PC-3 (cell line): ENCODE data around the gene TRIOBP. TPM values are rescaled to one million over a fixed set of nuclear protein-coding genes. Genes with fewer than 3 reads are reported as not detected.

Experiments used
- ATAC-seq: fragments of 200-7000 bp; cut with Tn5 transposase; 2 replicates; pipeline ENCODE4 v1.9.1; 2020; ENCODE audit warnings: mild to moderate bottlenecking, moderate library complexity
- BruUV-seq: library from RNA; stranded (reverse); fragments of 400-500 nt; replicated peaks from 2 replicates; lab custom pipeline; 2021; lab: Mats Ljungman, UMichigan
- CTCF ChIA-PET: fragments of 300-600 bp; sonication (Branson Sonifier 250); formaldehyde crosslinking; loops from one replicate; lab custom pipeline; 2022; ENCODE audit warnings: antibody characterized with exemption; lab: Charles Lee
- POLR2A ChIA-PET: fragments of 300-600 bp; sonication (Branson Sonifier 250); formaldehyde crosslinking; loops from one replicate; lab custom pipeline; 2022; ENCODE audit warnings: antibody characterized with exemption; ENCODE audit not compliant: unreplicated experiment; lab: Charles Lee
- DNase-seq: peaks from one replicate; pipeline ENCODE4 v3.0.0-alpha.2; 2015
- H2AFZ ChIP-seq: fragments of 300-600 bp; sonication (generic); 2 replicates; pipeline ENCODE4 v1.6.0; 2016; ENCODE audit warnings: antibody characterized with exemption, low read length
- H3F3A ChIP-seq: fragments of 300-600 bp; sonication (generic); one replicate; pipeline ENCODE4 v1.6.0; 2017; ENCODE audit warnings: antibody characterized with exemption, low read length, control low read depth, mild to moderate bottlenecking; ENCODE audit not compliant: unreplicated experiment
- H3K27ac ChIP-seq: fragments of 300-600 bp; sonication (generic); 2 replicates; pipeline ENCODE4 v1.5.1; 2016; ENCODE audit warnings: mild to moderate bottlenecking, low read length
- H3K27me3 ChIP-seq: fragments of 300-600 bp; sonication (generic); 2 replicates; pipeline ENCODE4 v1.6.1; 2016; ENCODE audit warnings: low read length, mixed read lengths
- H3K36me3 ChIP-seq: fragments of 300-600 bp; sonication (generic); 2 replicates; pipeline ENCODE4 v1.6.1; 2016; ENCODE audit warnings: low read depth, mixed run types, low read length, mixed read lengths
- H3K4me1 ChIP-seq: fragments of 300-600 bp; sonication (generic); 2 replicates; pipeline ENCODE4 v1.5.1; 2016; ENCODE audit warnings: low read length; ENCODE audit not compliant: insufficient read depth
- H3K4me2 ChIP-seq: fragments of 300-600 bp; sonication (generic); 2 replicates; pipeline ENCODE4 v1.6.0; 2016; ENCODE audit warnings: low read length
- H3K4me3 ChIP-seq: fragments of 300-600 bp; sonication (generic); 2 replicates; pipeline ENCODE4 v1.5.1; 2016; ENCODE audit warnings: mild to moderate bottlenecking, low read length, mixed read lengths
- H3K79me2 ChIP-seq: fragments of 300-600 bp; sonication (generic); 2 replicates; pipeline ENCODE4 v1.6.1; 2017; ENCODE audit warnings: low read length, mixed read lengths
- H3K9ac ChIP-seq: fragments of 300-600 bp; sonication (generic); 2 replicates; pipeline ENCODE4 v1.6.0; 2016; ENCODE audit warnings: mild to moderate bottlenecking, low read length
- H3K9me2 ChIP-seq: fragments of 300-600 bp; sonication (generic); replicated peaks from 2 replicates; pipeline ENCODE4 v1.6.1; 2016; ENCODE audit warnings: mixed run types, low read length, mixed read lengths
- H3K9me3 ChIP-seq: fragments of 300-600 bp; sonication (generic); 2 replicates; pipeline ENCODE4 v1.6.1; 2016; ENCODE audit warnings: low read length, mixed read lengths
- H4K20me1 ChIP-seq: fragments of 300-600 bp; sonication (generic); 2 replicates; pipeline ENCODE4 v1.6.1; 2016; ENCODE audit warnings: low read length, mixed read lengths
- CTCF ChIP-seq: fragments of 300-600 bp; sonication (generic); conservative IDR thresholded peaks from 2 replicates; pipeline ENCODE4 v1.5.1; 2017; ENCODE audit warnings: antibody characterized with exemption, low read depth, mild to moderate bottlenecking, low read length
- EZH2 ChIP-seq: fragments of 300-600 bp; sonication (generic); IDR thresholded peaks from one replicate; pipeline ENCODE4 v1.6.1; 2017; ENCODE audit warnings: antibody characterized with exemption, mild to moderate bottlenecking, low read length; ENCODE audit not compliant: unreplicated experiment
- EZH2phosphoT487 ChIP-seq: fragments of 300-600 bp; sonication (generic); IDR thresholded peaks from 2 replicates; pipeline ENCODE4 v1.6.1; 2018; ENCODE audit warnings: mild to moderate bottlenecking, antibody characterized with exemption, low read length, borderline replicate concordance
- intact Hi-C: fragments of 100-400 bp; cut with micrococcal nuclease; formaldehyde crosslinking; loops from 2 replicates; pipeline ENCODE4 v1.9.0; 2023
- total RNA-seq: library from RNA; depleted of rRNA; stranded (reverse); fragments of >200 nt; gene quantifications from 2 replicates; pipeline ENCODE4 v1.2.3, GENCODE V29; 2014

Gene TRIOBP
- total RNA-seq, 1 experiment from 2014 or later, result 64.5 TPM

- Histone ChIP-seq H3K4me3 (peak overlapping the region; percentile 88), H3K4me1 (peaks cover 76% of the 10 kb centered on the region), H3F3A (no peaks in the 10 kb centered on the region), H3K9ac (peak overlapping the region; percentile 95), H3K9me2 (no peaks in the 10 kb centered on the region), H3K27me3 (no peaks in the 10 kb centered on the region), H2AFZ (no peak overlapping the region), H3K4me2 (peak overlapping the region; percentile 99), H3K27ac (peak overlapping the region; percentile 92), H3K79me2 (peaks cover 70% of the 10 kb centered on the region), H3K36me3 (no peaks in the 10 kb centered on the region), H4K20me1 (no peaks in the 10 kb centered on the region), H3K9me3 (no peaks in the 10 kb centered on the region)
- ATAC-seq (peak; percentile 48), DNase-seq (peak; percentile 80)
- POLR2A ChIA-PET, result no interaction called here
- CTCF ChIA-PET, result interaction anchor here (0.6 to 0.7 kb wide), 2 partner anchors 15 to 34 kb away, joined by 3 to 9 read pairs; no protein-coding TSS in a partner anchor
- no TSS peak for BruUV-seq
- intact Hi-C loops, result loop anchor here (10.0 kb wide), 1 partner anchor 52 kb away; the partner anchor contains the start of gene TRIOBP
- no peak for TF ChIP-seq CTCF
- no peak for TF ChIP-seq EZH2
- no peak for TF ChIP-seq EZH2phosphoT487
Observed at GRCh38 chr22:37747080-37747714, 50.3 kb downstream of the TRIOBP start.

GRCh38 chr22:37747715-37748100 is 50.9 kb downstream of the TRIOBP start:
- H3K9ac ChIP-seq, result peak overlapping the region; percentile 95
- peak overlapping the region; percentile 92 for H3K27ac ChIP-seq
- H3K27me3 ChIP-seq, result no peaks in the 10 kb centered on the region
- TSS peak; percentile 68 for BruUV-seq
- no peaks in the 10 kb centered on the region for H3K9me2 ChIP-seq
- no peak for TF ChIP-seq CTCF
- TF ChIP-seq EZH2, result no peak
- no peak for TF ChIP-seq EZH2phosphoT487
- ATAC-seq (no peak), DNase-seq (no peak)
- no peaks in the 10 kb centered on the region for H3K36me3 ChIP-seq
- intact Hi-C loops, result loop anchor here (10.0 kb wide), 1 partner anchor 53 kb away; the partner anchor contains the start of gene TRIOBP
- no peaks in the 10 kb centered on the region for H3F3A ChIP-seq
- H3K4me1 ChIP-seq, result peaks cover 75% of the 10 kb centered on the region
- H3K4me3 ChIP-seq, result peak overlapping the region; percentile 88
- no peak overlapping the region for H2AFZ ChIP-seq
- CTCF ChIA-PET, result interaction anchor here (0.6 to 0.7 kb wide), 2 partner anchors 15 to 34 kb away, joined by 3 to 9 read pairs; no protein-coding TSS in a partner anchor
- no peaks in the 10 kb centered on the region for H3K9me3 ChIP-seq
- H3K79me2 ChIP-seq, result peaks cover 70% of the 10 kb centered on the region
- POLR2A ChIA-PET, result no interaction called here
- no peaks in the 10 kb centered on the region for H4K20me1 ChIP-seq
- H3K4me2 ChIP-seq, result peak overlapping the region; percentile 99

GRCh38 chr22:37748659-37749058 is 51.8 kb downstream of the TRIOBP start:
- no peaks in the 10 kb centered on the region for H3K9me2 ChIP-seq
- H3K27ac ChIP-seq, result peak overlapping the region; percentile 7; the same call in 1 of the 2 replicates
- no peaks in the 10 kb centered on the region for H4K20me1 ChIP-seq
- no peaks in the 10 kb centered on the region for H3K27me3 ChIP-seq
- no peak for ATAC-seq
- no peaks in the 10 kb centered on the region for H3K9me3 ChIP-seq
- H3K9ac ChIP-seq, result no peak overlapping the region
- H2AFZ ChIP-seq, result no peak overlapping the region
- peak overlapping the region; percentile 99 for H3K4me2 ChIP-seq
- peak overlapping the region; percentile 88; the same call in 1 of the 2 replicates for H3K4me3 ChIP-seq
- TF ChIP-seq CTCF, result no peak
- TF ChIP-seq EZH2phosphoT487, result no peak
- no peak for TF ChIP-seq EZH2
- no peaks in the 10 kb centered on the region for H3K36me3 ChIP-seq
- no peak for DNase-seq
- ChIA-PET CTCF (no interaction called here), POLR2A (no interaction called here)
- H3K79me2 ChIP-seq, result peaks cover 72% of the 10 kb centered on the region
- no TSS peak for BruUV-seq
- H3K4me1 ChIP-seq, result peaks cover 76% of the 10 kb centered on the region
- intact Hi-C loops, result loop anchor here (10.0 kb wide), 1 partner anchor 54 kb away; the partner anchor contains the start of gene TRIOBP
- no peaks in the 10 kb centered on the region for H3F3A ChIP-seq
